NCI-H2081 treated with DMSO at 0.1 percent for 48 hours (cell line): ENCODE data around the gene LPP.
A peak's percentile ranks its signal among the peaks of the same experiment; 100 is the strongest.

Experiments
- DNase-seq: peaks from one replicate; lab custom pipeline; 2025; lab: John Stamatoyannopoulos, UW

The LPP gene

DNA sequence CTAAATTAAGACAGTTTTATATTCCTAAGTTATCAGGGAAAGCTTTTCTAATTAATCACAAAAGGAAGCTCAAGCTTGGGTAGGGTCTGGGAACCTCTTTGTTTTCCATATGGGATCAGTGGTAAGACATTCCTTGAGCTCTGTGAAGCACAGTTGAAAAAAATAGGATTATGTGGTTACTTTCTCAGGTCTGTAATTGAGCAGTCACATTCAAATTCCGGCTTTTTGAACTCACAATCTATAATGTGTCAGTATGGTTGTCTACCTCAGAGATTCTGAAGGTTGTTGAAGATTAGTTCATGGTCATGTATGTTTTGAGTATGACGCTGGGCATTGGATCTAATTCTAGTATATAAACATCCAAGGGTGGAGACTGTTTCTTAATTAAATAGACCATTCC lies 364.5 kb downstream of the LPP start:
- no peak for DNase-seq

DNA sequence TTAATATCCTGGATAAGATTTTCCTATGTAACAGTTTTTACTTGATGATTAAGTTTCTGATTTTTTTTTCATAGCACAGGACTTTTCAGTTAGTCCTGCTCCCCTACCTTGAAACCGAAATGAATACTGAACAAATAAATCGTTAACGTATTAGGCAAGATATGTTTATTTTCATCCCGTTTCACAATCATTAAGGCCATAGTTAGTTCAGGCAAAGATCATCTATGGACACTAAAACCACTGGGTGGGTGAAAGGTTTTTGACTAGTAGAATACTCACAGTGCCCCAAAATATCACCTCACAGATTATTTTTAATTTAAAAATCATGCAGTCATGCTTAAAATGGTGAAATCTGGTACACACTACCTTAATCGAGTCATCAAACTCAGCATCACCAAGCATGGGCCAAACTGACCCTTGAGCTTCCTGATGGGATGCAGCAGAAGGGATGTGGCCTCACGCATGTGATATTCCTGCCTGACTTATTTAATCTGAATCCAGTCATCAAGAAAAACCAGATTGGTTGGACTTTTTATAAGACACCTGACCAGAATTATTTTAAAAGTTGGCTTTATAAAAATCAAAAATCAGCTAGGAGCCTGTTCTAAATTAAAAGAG lies 365.0 kb downstream of the LPP start:
- DNase-seq: no peak

DNA sequence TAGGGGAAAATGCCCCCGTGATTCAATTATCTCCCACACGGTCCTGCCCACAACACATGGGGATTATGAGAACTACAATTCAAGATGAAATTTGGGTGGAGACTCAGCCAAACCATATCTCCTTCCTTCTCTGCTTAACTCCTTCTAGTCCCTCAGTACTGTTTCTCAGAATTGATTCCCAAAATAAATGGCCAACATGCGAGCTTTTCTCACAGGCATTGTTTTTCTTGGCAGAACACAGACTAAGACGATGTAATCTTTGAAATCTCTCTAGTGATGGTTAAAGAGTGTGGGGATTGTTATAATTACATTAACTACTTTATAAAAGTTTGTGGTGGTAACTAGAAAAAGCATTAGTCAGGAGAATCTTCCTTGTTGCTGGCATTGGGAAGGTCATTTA lies 366.5 kb downstream of the LPP start:
- DNase-seq: no peak

DNA sequence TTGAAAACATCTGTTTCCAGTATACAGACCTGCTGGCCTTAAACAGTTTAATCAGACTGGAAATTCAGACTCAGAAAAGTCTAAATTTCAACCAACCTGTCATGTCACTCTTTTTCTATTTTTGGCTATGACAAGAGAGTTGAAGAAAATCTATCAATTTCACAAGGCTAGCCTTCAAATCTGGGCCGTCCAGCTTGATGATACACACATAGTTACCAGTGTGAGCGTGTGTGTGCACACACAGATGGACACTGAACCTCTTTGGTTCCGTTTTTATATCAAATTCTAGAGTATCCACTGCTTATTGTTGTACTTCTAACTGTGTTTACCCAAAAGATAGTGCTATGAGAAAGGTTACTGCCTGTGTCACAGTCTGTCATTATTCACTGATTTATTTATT lies 368.2 kb downstream of the LPP start:
- DNase-seq: no peak

DNA sequence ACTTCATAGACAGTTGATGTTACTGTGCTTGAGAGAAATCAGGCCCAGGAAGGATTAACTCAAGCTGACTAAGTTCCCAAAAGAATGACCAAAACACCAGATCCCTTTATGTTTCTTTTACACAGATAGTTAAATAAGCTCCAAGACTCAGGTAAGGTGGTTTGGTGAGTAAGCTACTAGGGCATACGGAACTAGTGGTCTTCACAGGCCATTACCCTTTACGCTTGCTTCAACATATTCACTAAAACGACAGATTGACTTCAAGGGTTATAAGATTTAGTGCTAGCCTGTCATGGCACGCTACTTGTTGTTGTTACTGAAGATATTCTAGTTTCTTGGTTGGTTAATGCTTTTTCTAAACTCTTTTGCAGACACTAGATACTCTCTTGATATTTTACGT lies 369.3 kb downstream of the LPP start:
- DNase-seq: no peak

DNA sequence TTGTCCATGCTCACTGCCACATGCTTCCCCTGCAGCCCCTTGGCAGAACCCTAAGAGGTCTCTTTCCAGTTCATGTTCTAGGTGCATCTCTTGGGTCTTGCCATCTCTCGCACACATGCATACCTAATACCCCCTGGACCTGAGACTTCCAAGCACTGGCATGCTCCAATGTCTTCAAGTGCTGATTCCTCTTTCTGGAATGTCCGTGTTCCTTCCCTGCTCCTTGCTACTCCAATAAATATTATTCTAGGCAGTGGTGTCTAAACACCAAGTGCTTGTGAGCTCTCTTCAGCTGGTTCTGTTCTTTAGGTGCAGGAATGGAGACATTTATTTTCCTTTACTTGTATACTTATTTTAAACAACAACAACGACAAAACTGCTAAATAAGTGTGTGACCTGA lies 370.1 kb downstream of the LPP start:
- DNase-seq: no peak

DNA sequence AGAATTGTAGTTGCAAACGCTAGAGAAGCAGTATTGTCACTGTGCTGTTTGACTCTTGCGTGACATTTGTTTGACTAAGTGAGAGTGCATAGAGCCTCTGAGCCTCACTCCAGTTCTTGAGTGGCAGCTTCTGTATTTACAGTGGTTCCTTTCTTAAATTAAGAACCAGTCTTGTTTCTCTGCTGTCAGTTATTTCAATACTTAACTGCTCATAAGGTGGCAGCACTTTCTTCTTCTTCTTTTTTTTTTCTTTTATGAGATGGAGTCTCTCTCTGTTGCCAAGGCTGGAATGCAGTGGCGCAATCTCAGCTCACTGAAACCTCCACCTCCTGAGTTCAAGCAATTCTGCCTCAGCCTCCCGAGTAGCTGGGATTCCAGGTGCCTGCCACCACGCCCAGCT lies 372.1 kb downstream of the LPP start:
- DNase-seq: no peak

DNA sequence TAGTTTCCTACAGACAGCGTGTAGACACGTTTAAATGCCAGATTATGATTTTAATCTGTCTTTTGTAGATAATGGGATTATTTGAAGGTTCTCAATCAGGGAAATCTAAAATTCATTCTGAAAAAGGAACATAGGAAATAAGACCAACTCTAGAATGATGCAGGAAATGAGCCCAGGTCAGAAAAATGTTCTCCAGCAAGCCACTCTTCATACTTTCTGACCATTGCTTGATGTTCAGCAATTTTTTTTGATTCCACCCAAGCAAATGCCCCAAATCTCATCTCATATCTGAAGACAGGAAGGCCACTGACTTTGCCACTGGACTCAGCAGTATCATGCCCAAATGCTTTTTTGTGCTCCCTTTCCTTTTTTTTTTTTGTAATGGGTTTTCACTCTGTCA lies 373.4 kb downstream of the LPP start:
- DNase-seq: no peak

DNA sequence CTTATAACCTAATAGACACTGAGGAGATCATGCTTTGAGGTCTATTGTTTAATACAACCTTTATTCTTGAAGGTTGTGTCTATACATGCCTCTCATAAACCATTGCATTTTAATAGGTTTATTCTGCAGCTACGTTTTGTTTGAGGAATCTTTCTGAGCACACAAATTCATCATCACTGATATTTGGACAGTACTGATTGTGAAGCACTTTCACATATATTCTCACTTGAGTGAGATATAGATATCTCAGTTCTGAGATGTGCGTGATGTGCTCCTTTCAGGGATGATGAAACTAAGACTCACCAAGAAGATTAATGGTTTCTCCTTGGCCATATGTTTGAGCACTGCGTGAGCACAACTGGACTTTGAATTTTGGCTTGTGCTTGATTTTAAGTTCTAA lies 374.4 kb downstream of the LPP start:
- no peak for DNase-seq

DNA sequence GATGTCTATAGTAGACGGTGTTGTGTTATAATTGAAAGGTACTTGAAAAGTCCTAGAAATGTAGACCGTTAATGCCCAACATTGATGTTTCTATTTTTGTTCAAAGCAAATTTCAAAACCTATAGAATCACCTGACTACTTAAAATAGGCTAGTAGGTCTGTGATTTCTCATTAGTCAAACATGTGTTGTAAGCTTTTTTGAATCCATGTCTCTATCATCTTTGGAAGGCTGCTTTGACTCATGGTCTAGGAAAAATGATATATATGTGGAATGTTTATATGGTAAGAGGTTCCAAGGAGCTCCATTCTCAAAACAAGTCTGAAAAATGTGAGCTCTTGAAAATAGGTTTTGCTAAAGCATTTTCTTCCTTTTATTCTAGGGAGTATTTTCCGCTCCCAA lies 375.3 kb downstream of the LPP start:
- no peak for DNase-seq

DNA sequence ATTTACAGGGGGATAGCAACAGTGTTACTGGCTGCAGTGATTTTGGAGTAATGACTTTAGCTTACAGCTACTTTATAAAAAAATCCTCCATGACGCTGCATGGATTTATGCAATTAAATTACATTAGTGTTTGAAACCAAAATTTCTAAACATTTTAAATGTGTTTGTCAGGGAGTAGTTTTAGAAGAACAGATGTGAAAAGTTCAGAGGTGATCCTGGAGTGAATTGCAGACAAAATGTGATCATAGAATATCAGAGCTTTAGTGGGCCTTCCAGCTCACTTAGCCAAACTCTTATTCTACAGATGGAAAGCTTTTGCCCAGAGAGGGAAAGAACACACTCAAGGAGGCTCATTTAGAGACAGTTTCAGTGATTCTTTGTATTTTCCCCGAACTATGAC lies 376.3 kb downstream of the LPP start:
- no peak for DNase-seq

DNA sequence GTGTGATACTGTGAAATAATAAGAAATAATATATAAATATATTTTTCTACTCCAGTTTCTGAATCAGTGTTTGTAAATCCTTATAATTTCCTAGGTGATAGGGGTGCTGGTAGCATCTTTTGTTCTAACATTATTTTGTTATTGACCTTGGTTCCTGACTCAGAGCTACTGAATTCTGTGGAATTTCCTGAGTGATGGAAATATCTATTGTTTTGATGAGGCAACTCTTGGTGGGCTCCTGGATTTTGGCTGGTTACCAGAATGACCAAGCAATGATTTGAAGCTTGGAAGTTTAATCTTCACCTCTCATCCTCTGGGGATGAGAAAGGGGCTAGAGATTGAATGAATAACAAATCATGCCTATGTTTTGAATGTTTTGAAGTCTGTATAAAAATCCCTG lies 377.3 kb downstream of the LPP start:
- no peak for DNase-seq

DNA sequence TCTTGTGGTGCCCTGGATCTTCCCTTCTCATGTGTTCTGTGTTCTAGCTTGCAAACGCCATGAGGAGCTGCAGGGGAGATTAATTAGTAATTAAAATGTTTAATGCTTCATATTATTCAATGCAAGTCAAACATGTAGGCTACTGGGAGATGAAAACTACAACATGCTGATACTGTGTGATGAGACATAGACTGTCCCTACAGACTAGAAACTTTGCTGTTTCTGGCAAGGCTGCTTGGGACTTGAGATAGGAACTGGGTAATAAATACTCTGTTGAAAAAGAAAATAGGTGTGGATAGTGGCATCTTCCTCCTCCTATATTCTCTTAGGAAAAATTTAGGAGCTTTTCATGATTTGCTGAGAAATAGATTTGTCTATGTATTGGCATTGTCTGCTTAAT lies 379.2 kb downstream of the LPP start:
- DNase-seq: no peak

DNA sequence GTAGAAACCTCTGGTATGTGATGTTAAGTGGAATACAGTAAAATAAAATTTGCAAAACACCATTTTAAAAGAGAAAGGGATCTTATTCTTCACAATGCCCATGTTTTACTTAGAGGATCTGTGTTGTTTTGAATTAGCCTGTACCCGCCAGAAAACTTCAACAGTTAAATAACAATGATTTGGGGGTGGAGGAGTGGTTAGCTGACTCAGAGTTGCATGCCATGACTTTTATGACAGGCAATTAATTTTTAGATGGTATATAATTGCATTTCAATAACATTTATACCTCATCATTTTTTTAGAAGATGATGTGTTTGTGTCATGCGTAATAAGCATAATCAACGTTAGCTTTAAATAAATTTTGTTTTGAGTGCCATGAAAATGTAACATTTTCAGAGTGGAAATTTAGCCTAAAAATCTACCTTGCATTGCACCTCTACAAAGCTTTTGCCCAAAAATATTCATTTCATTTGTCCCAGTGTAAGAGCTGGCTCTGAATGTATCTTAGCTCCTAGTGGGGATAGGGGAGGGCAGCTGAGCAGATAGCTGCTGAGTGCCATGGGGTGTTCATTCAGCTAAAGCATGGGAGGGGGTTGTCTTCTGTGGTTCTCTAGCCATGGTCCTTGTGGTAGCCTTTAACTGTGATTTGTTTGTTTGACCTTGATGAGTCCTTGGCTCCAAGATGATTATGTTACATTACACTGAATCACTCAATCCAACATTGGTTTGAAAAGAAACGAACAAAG lies 379.8 kb downstream of the LPP start:
- DNase-seq: no peak

DNA sequence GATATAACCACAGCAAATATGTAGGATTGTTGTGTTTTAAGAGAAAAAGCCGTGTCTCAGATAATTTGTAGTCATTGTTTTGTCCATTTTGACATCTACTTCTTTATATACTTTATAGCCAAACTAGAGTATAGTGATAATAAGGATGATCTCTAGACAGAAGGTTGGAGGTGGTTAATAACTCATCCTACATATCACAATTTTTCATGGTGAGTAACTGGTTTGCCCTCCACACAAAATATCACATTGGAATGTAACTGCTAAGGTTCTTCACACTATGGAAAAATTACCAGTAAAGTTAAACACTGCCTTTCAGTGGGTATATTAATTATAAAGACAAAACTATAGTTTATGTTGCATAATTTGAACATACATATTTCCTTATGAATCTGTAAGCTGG lies 380.7 kb downstream of the LPP start:
- DNase-seq: no peak

DNA sequence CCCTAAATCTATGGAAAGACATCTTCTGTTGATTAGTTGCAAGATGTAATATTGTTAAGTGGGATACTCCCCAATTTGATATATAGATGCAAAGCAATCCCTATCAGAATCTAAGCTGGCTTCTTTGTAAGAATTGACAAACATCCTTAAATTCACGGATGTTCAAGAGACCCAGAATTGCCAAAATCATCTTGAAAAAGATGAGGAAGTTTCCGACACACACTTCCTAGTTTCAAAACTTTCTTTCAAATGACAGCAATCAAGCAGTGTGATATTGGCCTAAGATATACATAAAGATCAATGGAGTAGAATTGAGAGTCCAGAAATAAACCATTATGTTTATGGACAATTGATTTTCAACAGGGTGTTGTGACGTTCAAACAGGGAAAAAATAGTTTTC lies 383.6 kb downstream of the LPP start:
- no peak for DNase-seq

DNA sequence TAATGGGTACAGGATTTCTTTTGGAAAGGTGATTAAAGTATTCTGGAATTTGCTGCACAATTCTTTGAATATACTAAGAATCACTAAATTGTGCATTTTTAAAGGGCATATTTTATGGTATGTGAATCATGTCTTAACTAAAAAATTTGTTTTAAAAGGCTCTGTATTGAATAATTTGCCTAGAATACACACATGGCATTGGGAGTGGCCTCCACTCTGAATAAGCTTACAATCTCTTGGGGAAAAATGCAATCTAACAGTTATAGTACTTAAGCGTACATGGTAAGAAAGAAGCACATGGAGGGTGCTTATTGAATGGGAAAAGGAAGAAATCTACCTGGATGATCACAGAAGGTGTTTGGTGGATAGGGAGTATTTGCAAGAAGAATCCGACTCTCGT lies 385.1 kb downstream of the LPP start:
- no peak for DNase-seq

DNA sequence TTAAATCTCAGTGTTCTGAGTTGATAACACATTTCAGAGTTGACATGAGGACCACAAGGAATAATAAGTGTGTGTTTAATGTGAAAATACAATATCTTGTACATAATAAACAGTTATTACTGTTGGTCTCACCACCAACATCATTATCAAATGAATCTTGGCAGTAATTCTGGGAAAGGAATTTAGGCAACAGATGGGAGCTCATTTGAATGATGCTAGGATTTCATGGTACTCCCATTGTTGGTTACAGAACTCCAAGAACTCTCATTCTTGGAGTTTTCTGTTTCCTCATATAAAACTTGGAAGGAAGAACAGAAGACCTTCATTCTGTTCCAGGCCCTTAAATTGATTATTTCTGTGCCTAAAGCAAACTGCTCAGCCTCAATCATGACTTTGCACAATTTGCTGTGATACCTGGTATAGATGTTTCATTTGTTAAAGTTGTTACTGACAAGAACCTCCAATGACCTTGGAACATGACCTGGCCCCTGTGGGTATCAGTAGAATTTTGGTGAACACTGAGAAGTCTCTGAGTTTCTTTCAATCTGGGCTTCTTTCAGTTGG lies 385.8 kb downstream of the LPP start:
- no peak for DNase-seq

DNA sequence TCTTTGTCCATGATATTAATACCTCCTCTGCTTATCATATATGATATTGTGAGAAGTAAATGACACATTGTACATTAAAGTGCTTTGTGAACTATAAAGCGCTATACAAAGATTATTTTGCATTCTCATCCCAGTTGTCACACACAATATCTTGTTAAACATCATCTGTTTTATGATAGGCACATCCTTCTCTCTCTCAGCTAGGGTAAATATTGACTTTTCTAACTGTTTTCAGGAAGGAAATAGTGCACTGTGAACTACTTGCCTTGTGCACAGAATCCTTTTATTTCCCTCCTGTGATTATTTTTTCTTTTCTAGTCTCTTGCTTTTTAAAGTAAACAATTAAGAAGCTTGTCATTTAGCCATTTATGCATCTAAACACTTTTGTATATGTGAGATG lies 388.2 kb downstream of the LPP start:
- peak; percentile 21 for DNase-seq

DNA sequence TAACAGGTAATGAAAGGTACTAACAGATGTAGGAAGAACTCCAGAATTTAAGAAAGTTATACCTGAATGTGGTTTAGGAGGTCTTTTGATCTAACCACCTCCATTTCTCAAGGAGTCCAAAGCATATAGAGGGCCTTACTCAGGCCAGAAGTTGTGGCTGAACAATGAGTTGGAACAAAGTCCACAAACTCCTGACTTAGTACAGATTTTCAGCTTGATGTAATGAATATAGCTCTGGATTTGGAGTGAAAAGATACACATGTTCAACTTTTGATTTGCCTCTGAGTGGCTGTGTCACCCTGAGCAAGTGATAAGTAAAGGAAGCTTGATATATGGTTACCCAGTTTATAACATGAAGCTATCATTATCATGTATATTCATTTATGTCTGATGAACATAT lies 390.1 kb downstream of the LPP start:
- no peak for DNase-seq

DNA sequence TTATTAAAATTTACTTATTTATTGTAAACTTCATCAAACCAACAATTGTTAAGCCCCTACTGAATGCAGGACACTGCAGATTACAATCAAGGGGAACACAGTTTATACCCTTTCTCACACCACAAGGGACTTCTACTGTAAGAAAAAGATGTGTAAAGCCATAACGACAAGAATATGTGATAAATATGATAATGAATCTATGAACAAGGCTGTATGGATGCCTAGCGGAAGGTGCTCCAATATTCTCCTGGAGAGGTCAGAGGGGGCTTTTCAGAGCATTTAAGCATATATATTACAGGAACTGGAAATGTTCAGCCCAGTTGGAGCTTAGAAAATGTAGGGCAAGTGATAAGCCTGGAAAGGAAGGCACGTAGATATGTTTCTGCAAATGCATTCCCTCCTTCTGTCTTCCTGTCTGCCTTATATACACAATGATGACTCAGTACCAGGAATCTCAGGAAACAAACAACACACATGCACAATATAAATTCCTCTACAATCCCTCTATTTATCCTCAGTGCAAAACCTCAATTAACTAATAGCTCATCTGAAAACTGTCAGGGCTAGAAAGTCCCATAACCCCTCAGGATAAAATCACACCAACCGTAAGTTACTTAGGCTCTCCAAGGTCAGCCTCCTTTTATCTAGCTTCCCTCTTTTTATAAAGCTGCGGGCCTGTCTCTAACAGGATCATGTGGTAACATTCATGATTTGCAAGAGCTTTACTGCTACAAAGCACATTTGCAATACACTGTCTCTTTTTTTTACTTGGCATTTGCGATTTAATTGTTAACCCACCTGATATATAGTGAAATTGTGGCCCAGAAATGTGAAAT lies 393.1 kb downstream of the LPP start:
- DNase-seq: no peak

DNA sequence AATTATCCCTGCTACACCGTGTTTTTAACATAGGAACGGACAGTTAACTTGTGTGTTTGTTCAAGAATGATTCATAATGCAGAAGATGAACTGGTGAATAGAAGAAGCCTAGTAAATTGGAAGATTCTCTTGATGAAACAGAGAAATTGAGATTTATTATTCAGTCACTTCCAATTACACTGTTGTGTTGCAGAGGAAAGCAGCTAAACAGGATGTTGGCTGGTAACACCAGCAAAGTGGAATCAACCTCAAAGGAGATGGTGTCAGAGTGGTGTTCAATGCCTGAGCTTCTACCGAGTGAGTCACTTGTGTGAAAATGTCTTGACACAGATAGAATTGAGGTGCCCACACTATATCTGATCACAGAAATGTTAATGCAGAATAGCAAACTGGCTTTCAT lies 399.6 kb downstream of the LPP start:
- no peak for DNase-seq

DNA sequence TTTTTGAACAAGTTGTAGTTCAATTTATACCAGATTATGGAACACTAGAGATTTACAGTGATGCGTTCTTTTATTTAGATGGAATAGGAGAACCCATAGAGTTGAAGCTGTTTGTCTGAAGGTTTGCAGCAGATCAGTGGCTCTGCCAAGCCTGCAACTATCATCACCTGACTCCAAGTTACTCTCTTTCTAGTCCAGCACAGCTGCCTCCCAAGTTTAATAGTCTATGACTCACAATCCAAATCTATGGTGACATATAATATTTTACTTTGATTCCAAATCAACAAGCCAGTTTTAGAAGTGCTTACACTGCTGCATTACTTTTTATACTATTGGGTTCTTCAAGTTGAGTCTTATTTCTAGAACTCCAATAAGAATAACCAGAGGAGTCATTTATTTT lies 400.4 kb downstream of the LPP start:
- DNase-seq: no peak
